GM21447 (cell line): Measurements from ENCODE around the gene IRGC.

Experiments
- ATAC-seq: cut with Tn5 transposase; IDR thresholded peaks from one replicate; pipeline ENCODE4 v1.9.1; 2021; ENCODE audit not compliant: unreplicated experiment

Gene IRGC

DNA sequence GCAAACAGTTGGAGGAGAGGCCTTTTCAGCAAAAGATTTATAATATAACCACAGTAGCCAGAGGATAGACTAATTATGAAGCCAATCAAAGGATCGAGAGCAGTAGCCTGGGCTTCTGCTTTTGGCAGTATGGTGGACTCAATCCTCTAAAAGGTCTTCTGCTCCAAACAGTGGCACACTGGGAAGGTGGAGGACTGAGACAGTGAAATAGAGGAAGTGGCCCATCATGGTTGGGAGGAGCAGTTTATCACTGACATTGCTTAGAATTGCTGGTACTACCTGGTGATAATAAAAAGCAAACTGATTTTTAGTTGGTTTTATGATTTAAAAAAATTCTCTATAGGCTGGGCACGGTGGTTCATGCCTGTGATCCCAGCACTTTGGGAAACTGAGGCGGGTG is 25.0 kb upstream of the IRGC start:
- no peak for ATAC-seq

DNA sequence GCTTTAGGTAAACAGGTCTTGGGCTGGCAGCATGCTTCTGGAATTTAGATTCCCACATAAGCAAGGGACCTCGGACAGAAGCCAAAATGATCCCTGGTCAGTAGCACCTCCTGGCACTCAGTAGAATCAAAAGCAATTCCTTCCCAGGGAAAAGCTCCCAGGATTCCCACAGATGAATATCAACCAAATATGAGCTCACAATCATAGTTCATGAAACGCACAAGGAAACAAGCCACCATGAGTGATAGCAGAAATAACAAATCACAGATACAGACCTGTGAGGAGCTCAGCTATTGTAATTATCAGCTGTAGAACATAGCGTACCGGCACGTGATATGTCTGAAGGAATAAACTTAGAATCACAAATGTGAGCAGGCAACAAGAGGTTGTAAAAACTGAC is 24.1 kb upstream of the IRGC start:
- ATAC-seq, result no peak

DNA sequence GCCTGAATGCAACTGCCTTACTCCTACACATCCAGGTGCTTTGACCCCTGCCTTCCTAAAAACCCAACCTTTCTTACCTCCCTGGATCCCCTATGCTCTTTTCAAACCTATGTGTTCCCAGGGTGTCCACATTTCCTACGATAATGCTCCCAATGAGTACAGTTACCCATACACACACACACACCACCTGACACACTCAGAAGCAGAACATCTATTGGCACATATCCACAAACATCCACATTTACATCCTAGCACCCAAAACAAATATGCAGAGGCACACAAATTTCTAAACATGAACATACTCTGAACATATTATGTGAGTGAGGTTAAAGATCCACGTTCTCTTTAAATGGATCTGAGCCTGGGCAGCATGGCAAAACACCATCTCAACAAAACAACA is 23.5 kb upstream of the IRGC start:
- ATAC-seq, result no peak

DNA sequence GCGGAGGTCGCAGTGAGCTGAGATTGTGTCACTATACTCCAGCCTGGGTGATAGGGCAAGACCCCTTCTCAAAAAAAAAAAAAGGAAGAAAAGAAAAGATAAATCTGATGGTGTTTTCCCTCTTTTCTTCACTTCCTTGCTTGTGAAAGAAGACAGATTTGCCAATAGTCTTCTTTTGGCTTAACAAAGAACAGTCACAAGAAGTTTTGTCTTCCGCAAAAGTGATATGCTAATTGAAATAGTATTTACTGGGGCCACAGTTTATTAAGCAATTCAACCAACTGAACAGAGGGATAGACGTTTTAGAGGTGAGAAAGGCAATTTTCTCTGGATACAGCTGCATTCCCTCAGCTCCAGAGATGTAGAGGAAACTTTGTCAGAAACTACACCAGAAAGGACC is 23.0 kb upstream of the IRGC start:
- ATAC-seq, result no peak

DNA sequence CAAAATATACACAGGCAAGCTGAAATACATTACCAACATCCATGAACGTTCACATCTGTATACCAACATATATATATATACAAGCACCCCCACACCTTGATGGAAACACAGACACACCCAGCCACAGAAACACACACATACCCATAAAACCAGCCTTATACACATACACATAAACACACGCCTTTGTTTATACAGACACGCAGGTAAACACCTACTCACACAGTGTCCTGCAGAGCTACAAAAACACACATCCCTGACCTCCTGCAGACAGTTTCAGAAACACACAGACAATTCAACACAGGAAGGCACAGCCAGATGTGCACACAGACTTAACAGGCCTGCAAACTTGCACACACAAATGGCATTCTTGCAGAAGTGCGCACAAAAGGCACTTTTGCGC is 21.3 kb upstream of the IRGC start:
- no peak for ATAC-seq

DNA sequence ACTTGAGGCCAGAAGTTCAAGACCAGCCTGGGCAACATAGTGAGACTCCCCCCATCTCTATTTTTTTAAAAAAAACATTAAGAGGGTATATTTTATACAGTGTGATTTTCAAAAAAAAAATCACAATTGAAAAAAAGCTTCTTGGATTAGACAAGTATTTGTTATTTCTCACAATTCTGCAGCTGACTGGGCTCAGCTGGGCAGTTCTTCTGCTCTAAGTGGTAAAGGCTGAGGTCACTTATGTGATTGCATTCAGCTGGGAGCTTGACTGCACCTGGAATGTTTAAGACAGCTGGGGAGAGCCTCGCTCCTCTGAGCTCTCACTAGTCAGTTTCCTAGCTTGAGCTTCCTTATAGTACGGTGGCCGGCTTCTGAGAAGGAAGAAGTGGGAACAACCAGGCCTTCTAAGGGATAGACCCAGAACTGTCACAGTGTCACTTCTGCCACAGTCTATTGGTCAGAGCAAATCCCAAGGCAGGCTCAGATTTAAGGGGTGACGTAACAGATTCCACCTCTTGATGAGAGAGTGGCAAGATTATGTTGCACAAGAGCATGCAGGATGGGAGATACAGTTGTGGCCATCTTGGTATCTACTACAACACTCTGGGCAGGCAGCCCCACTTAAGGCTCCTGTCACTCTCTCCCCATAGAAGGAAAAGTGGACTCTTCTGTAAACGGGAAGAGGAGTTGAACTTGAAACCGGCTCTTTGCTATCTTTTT is 19.7 kb upstream of the IRGC start:
- ATAC-seq, result no peak

DNA sequence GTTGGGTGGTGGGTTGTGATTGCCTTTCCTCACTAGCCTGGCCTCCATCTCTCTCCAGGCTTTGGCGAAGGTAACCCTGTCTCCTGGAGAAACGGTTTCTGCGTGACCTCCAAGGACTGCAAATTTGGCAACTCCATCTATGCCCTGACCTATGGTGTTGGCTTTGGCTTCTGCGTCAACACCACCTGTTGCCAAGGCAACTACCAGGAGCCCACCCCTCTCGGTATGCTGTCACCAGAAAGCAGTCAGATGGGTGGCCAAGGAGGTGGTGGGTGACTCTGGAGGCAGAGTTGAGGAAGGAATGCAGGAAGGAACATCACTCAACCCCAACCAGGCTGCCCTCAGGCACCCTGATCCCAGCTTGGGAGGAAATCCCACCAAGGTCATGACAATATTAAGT is 18.6 kb upstream of the IRGC start:
- no peak for ATAC-seq

DNA sequence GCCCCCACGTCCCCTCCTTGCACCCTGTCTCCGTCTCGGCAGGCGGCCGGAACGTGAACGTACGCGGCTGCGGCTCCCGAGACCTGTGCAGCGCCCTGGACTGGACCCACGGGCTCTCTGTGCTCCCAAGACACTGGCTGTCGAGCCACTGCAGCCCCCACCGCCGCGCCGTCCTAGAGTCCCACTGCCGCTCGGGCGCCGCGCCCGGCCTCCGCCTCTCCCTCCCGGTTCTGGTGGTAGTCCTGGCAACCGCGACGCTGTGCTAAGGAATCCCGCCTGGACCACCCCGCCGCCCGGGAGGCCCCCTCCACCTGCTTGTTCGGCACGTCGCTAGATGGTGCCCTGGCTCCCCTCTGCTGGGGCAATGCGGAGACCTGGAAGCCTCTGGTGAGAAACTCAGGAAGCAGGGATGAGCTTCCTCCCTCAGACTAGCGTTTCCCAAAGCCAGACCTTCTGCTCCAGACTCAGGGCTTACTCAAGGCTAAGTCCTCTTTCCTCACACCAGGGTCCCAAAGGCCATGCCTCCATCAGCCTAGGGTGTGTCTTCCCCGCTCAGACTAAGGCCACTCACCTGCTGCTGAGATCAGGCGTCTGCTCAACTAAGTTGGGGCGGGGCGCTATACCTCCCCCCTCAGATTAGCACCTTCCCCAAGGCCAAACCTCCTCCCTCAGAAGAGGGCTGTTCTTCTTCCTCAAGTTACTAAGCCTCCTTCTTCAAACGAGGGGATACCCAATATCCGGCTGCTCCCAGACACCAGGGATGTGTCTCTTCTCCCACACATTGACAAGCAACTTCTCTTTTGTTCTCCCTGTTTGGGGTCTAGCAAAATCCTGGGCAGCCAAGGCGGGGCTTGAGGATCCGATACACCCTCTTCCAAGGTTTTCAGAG is 16.1 kb upstream of the IRGC start:
- no peak for ATAC-seq

DNA sequence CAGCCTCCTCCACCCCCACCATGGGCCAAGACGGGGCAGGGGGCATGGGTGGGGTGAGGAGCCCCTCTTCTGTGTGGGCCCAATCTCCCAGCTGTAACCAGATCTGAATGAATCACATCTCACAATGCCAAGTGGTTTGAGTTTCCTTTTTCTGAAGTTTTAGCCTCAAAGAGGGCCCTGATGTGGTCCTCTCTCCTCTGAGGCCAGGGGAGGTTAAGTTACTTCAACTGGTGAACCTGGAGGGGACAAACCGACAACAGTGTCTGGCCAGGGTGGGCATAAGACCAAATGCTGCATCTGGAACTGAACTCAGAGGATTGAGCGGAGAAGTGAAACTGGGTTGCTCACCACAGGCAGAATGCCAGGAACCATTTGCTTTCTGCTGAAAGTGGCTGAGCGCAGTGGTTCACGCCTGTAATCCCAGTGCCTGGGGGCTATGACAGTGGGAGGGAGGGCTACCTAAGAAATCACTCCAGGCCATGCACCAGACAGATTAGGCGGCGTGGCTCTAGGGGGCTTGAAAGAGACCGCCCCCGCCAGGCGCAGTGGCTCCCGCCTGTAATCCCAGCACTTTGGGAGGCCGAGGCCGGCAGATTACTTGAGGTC is 15.4 kb upstream of the IRGC start:
- ATAC-seq, result no peak

DNA sequence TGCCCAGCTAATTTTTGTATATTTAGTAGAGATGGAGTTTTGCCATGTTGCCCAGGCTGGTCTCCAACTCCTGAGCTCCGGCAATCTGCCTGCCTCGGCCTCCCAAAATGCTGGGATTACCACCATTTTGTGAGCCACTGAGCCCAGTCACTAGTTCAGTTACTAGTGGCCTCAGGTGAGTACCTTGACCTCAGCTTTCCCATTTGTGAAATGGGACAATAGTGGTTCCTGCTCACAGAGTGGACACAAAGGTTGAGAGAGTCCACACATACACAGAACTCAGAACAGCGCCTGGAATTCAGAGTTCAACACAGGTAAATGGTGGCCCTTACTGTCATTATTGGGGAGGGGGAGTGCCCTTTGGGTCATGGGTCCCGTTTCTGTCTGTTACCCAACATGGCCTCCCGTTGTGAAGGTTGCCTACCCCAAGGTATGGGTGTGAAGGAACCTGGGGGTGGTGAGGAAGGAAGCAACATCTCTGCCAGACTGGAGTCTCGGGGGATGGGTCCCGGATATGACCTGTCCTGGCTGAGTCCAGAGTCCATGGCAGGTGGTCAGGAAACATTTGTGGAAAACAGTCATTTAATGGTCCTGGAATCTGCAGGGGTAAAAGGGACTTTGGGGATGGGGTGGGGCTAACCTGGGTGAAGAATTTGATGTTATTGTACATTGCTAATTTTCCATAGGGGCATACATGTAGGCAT is 11.7 kb upstream of the IRGC start:
- ATAC-seq, result no peak

DNA sequence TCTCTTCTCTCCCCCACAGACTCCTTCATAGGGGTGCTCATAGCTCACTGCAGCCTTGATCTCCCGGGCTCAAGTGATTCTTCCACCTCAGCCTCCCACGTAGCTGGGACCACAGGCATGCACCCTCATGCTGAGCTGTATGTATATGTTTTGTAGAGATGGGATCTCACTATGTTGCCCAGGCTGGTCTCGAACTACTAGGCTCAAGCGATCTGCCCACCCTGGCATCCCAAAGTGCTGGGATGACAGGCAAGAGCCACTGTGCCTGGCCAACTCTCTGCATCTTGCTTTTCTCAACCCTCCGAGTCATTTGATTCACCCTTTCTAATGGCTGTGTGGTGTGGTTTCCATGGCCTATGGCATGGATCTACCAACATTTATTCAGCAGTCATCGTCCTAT is 10.1 kb upstream of the IRGC start:
- ATAC-seq, result no peak

DNA sequence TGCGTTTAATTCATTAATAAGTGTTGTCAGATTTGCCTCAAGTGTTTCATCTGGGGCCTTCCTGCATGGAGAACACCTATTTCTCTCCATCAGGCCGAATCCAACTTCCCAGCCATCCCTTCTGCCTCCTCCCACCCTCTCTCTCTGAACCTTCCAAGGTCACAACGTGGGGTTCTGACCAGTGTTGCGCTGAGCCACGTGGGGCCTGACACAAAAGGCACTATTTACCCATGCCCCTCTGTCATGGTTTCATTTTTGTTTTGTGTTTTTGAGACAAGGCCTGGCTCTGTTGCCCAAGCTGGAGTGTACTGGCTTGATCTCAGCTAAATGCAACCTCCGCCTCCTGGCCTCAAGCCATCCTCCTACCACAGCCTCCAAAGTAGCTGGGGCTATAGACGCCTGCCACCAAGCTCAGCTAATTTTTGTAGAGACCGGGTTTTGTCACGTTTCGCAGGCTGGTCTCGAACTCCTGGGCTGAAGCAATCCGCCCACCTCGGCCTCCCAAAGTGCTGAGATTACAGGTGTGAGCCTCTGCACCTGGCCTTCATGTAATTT is 8.6 kb upstream of the IRGC start:
- ATAC-seq, result no peak

DNA sequence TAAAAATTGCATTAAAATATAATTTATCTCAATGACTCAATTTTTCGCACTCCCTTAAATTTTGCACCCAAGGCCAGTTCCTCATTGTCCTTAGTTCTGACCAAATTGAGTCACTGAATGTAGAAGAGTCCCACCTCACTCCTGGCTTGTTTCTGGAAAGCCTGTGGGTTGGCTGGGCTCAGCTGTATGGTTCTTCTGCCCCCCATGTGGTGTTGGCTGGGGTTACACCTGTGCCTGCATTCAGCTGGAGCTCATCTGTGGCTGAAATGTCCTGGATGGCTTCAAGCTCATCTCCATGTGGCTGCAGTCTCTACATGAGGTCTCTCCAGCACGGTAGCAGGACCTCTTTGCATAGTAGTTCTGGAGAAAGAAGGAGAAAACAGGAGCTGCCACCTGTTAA is 7.2 kb upstream of the IRGC start:
- ATAC-seq, result no peak

DNA sequence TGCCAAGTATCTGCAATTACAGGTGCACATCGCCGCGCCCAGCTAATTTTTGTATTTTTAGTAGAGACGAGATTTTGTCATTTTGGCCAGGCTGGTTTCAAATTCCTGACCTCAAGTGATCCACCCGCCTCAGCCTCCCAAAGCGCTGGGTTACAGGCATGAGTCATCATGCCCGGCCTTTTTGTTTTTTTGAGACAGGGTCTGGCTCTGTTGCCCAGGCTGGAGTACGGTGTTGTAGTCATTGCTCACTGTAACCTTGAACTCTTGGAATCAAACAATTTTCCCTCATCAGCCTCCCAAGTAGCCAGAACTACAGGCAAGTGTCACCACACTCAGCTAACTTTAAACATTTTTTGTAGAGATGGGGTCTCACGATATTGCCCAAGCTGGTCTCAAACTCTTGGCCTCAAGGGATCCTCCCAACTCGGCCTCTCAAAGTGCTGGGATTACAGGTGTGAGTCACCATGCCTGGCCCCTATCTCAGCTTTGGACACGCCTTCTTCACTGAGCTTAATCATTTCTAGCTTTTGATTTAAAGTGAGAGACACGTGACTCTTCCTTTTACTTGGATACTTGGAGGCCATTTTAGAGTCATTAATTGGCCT is 4.0 kb upstream of the IRGC start:
- ATAC-seq, result no peak

DNA sequence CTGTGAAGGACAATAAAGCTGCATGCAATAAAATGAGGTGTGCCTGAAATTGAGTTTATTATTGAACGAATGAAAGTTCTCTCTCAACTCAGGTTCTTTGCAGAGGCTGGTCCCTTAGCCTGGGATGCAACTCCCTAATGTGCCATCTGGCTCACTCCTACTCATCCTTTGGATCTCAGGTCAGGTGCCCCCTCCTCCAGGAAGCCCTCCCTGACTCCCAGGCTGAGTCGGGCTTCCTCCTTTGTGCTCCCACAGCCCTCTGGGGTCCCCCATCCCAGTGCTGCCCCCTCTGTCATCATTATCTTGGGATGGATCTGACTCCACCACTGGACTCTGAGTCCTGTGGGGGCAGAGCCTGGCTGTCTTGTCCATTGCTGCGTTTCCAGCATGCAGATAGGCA is 2.7 kb upstream of the IRGC start:
- no peak for ATAC-seq

DNA sequence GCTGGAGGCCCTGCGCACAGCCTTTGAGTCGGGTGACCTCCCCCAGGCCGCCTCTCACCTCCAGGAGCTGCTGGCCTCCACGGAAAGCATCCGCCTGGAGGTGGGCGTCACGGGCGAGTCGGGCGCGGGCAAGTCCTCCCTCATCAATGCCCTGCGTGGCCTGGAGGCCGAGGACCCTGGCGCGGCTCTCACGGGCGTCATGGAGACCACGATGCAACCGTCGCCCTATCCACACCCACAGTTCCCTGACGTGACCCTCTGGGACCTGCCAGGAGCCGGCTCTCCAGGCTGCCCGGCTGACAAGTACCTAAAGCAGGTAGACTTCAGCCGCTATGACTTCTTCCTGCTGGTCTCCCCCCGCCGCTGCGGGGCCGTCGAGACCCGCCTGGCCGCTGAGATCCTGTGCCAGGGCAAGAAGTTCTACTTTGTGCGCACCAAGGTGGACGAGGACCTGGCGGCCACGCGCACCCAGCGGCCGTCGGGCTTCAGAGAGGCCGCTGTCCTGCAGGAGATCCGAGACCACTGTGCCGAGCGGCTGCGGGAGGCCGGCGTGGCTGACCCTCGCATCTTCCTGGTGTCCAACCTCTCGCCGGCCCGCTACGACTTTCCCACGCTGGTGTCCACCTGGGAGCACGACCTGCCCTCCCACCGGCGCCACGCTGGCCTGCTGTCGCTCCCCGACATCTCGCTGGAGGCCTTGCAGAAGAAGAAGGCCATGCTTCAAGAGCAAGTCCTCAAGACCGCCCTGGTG is 2.9 kb downstream of the IRGC start:
- ATAC-seq, result no peak

DNA sequence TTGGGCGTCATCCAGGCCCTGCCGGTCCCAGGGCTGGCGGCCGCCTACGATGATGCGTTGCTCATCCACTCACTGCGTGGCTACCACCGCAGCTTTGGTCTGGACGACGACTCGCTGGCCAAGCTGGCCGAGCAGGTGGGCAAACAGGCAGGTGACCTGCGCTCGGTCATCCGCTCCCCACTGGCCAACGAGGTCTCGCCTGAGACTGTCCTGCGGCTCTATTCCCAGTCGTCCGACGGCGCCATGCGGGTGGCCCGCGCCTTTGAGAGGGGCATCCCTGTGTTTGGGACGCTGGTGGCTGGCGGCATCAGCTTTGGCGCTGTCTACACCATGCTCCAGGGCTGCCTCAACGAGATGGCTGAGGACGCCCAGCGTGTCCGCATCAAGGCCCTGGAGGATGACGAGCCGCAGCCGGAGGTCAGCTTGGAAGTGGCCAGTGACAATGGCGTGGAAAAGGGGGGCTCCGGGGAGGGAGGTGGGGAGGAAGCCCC is 3.5 kb downstream of the IRGC start:
- no peak for ATAC-seq

DNA sequence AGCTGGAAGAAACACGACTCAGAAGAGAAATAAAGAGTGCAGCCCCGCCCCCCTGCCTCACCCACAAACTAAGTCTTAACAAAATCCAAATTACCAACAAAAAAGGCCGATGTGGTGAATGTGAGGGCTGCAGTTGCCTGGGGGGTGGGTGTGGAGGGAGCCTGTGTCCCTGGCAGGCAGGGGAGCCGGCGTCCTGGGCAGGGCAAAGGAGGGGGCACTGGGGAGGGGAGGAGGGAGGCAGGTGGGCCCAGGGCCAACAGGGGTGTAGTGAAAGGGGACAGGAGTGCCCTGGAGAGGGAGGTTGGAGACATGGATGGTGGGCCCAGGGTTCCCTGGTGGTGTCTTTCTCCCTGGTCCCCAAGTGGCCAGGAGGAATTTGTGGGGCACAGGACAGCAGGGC is 4.0 kb downstream of the IRGC start:
- no peak for ATAC-seq

DNA sequence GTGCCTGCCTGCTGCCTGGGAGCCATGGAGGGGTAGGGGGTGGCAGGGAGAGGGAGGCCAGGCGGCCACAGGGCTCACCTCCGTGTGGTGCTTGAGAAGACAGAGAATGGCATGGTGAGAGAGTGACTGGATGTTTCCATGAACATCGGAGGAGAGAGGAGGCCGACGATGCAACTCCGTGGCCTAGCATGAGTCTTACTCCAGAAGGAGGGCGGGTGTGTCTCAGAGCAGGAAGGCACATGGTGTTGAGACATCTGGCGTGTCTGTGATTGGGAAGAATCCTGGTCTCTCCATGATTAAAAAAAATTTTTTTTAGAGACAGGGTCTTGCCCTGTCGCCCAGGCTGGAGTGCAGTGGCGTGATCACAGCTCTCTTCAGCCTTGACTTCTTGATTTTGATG is 5.1 kb downstream of the IRGC start:
- no peak for ATAC-seq

DNA sequence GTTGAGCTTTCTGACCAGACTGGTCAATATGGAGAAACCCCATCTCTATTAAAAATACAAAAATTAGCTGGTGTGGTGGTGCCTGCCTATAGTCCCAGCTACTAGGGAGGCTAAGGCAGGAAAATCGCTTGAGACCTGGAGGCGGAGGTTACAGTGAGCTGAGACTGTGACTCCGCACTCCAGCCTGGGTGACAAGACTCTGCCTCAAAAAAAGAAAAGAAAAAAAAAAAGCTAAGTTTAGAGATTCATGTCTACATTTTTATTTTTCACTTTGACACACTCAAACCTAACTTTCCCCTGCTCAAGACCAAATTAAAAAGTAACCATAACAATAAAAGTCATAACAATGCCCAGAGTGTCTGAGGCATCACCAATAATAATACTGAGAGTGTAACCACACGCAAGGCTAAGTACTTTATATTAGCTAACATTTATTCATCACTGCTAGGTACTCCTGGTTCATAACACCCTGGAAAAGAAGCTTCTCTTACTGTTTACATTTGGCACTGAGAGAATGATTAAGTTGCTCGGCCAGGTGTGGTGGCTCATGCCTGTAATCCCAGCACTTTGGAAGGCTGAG is 5.7 kb downstream of the IRGC start:
- ATAC-seq, result no peak
